Measurements from ENCODE around the gene COL8A1.

Gene COL8A1

GRCh38 chr3:99678023-99678422, 39.6 kb downstream of the COL8A1 start:
- DNase-seq, result no peak

GRCh38 chr3:99678896-99679295, 40.5 kb downstream of the COL8A1 start:
- DNase-seq, result no peak

GRCh38 chr3:99681512-99681911, 43.1 kb downstream of the COL8A1 start:
- no peak for DNase-seq

- no peak for DNase-seq
Observed at GRCh38 chr3:99681976-99682375, 43.6 kb downstream of the COL8A1 start.

GRCh38 chr3:99683465-99683864, 45.1 kb downstream of the COL8A1 start:
- DNase-seq, result no peak

- no peak for DNase-seq
Observed at GRCh38 chr3:99683876-99684275, 45.5 kb downstream of the COL8A1 start.

GRCh38 chr3:99684644-99685043, 46.2 kb downstream of the COL8A1 start:
- no peak for DNase-seq

GRCh38 chr3:99686469-99686868, 48.1 kb downstream of the COL8A1 start:
- DNase-seq, result no peak

GRCh38 chr3:99686955-99687612, 48.7 kb downstream of the COL8A1 start:
- DNase-seq, result peak; percentile 41 to 52

GRCh38 chr3:99690761-99691369, 52.5 kb downstream of the COL8A1 start:
- DNase-seq, result no peak

- no peak for DNase-seq
Observed at GRCh38 chr3:99693636-99694035, 55.2 kb downstream of the COL8A1 start.

- no peak for DNase-seq
Observed at GRCh38 chr3:99696497-99696896, 58.1 kb downstream of the COL8A1 start.

- no peak for DNase-seq
Observed at GRCh38 chr3:99697250-99697649, 58.9 kb downstream of the COL8A1 start.

- DNase-seq, result no peak
Observed at GRCh38 chr3:99698932-99699331, 60.5 kb downstream of the COL8A1 start.

- DNase-seq, result no peak
Observed at GRCh38 chr3:99699841-99700240, 61.4 kb downstream of the COL8A1 start.

- DNase-seq, result no peak
Observed at GRCh38 chr3:99700631-99701268, 62.4 kb downstream of the COL8A1 start.

GRCh38 chr3:99702953-99703943, 64.9 kb downstream of the COL8A1 start:
- DNase-seq, result no peak

GRCh38 chr3:99704417-99704816, 66.0 kb downstream of the COL8A1 start:
- DNase-seq, result no peak

- no peak for DNase-seq
Observed at GRCh38 chr3:99706410-99706809, 68.0 kb downstream of the COL8A1 start.

GRCh38 chr3:99708207-99708745, 69.9 kb downstream of the COL8A1 start:
- no peak for DNase-seq

- no peak for DNase-seq
Observed at GRCh38 chr3:99709686-99710085, 71.3 kb downstream of the COL8A1 start.

- no peak for DNase-seq
Observed at GRCh38 chr3:99710094-99710493, 71.7 kb downstream of the COL8A1 start.

GRCh38 chr3:99711351-99711750, 73.0 kb downstream of the COL8A1 start:
- no peak for DNase-seq
